Superior temporal gyrus (tissue), 1 donor: ENCODE measurements around the gene SUFU.

Experiments used
- DNase-seq: peaks from one replicate; pipeline ENCODE4 v3.0.0-alpha.2; 2016; ENCODE audit errors: extremely low spot score

The SUFU gene

DNA sequence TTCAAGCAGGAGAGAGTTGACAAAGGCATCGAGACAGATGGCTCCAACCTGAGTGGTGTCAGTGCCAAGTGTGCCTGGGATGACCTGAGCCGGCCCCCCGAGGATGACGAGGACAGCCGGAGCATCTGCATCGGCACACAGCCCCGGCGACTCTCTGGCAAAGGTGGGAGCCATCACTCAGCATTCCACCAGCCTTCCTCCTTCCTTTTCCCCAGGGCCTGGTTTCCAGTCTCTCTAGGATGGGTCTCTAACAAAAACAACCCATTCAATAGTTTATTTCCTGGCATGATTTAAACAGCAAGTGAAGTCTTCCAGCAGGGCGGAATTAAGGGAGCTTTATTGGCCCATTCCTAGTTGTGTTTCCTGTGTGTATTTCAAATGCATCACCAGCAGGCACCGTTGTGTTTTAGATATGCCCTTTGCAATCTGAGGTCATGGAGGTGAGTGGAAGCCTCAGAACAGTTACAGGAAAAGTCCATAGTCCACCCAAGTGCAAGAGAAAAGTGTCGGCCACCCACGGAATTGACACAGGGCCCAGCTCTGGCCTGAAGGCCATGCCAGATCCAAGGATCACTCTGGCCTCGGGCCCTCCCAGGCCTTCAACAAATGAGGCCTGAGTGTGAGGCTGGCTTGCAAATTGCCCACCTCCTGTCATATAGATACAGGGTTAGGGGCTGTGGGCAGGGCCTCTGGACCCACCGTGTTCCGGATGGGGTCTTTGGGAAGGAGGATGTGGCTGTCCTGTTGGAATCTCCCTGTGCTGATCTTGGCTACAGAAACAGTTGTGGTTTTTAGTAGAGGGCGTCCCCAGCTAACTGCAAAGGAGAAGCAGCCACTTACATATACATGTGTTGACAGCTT is 93.6 kb downstream of the SUFU start:
- no peak for DNase-seq

DNA sequence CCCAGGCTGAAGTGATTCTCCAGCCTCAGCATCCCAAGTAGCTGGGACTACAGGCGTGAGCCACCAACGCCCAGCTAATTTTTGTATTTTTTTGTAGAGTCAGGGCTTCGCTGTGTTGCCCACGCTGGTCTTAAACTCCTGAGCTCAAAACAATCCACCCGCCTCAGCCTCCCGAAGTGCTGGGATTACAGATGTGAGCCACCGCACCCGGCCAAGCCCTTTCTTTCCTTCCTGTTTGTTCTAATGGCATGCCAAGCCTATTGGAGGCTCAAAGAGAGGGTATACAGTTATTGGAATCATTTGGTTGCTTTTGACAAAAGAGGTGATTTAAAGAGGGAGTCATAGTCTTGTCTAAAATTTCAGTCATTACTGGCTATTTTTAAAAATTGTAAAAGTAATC is 94.5 kb downstream of the SUFU start:
- DNase-seq: no peak

GRCh38 chr10:102599565-102600327 is 96.0 kb downstream of the SUFU start:
- no peak for DNase-seq

DNA sequence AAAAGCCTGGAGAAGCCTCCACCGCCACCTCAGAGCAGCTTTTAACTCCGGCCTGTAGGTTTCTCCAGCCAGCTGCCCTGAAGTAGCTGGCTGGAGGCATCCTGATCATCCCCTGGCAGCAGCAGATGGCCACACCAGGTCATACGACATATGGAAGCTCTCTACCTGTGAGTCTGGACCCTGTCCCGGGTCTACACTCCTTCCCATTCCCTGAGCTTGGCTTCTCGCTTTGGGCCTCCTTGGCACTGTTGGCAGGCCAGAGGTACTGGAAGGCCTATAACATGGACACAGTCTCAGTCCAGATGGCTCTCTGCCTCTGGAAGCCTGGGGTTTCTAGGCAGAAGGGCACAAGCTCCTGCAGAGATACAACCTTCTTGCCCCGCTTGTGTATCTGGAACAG is 97.0 kb downstream of the SUFU start:
- DNase-seq: no peak

DNA sequence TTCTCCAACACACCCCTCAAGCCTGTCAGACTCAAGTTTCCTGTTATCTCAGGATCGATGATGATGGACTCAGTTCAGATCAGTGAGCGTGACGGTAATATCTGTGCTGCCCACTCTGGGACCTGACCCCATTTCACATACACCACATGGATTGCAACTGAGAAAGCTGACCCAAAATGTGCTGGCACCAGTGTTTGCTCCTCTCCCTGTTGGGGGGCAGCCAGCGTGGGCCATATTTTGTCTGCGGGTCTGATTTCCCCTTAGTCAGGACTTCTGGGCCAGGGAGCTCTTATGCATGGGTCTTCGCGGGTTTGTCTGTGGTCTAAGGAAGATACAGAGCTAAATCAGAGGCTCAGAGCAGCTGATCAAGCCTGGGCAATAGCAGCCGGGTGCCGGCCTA is 97.9 kb downstream of the SUFU start:
- no peak for DNase-seq

DNA sequence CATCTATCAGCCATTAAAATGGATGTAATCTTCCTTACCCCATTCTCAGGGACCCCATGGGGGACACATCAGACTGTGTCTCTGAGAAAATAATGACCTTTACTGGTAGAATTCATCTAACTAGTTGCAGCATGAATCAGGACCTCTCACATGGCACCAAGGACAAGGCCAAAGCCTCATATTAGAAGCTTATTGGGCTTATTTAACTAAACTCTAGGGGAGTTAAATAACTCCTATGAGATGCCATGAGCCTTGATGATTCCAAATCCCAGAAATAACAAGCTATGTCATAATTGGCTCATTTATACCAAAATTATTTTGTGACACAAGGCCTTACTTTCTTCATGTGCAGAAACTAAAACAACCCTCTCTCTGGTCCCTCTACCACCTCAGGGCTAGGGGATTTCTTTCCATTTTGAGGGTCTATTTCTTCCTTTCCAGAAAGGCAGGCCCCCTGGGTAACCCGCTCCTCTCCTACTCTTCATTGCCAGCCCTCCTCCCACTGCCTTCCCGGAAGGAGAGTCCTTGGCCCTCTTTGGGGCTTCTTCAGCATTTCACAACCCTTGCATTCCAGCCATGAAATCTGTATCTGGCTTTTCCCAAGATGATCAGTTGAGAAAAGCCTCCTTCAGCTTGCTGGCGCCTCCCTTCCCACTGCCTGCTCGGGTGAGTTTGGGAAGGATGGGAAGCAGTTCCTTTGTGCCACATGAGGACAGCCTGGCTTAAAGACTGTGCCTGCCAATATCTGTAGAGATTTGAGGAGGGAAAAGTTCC is 98.7 kb downstream of the SUFU start:
- no peak for DNase-seq

DNA sequence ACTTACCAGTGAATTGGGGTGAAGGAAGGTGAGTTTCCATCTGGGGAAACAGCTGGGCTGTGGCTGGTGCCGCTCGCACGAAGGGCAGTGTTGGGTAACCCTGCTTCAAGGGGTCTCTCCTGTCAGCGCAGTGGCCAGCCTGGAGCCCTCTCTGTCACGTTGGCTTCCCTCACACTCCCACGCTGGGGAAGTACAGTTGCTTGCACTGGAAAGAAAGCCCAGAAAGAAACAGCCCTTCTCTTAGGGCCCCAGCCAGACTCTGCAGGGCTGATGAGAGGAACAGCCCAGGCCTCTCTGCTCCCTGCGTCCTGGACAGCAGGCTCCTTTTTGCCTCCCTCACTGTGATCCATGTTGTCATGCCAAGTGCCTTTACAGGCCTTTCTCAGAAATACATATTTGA is 100.2 kb downstream of the SUFU start:
- DNase-seq: no peak

GRCh38 chr10:102604439-102604841 is 100.7 kb downstream of the SUFU start:
- no peak for DNase-seq

GRCh38 chr10:102605712-102606111 is 101.9 kb downstream of the SUFU start:
- DNase-seq: no peak

GRCh38 chr10:102608487-102608886 is 104.7 kb downstream of the SUFU start:
- DNase-seq: no peak

DNA sequence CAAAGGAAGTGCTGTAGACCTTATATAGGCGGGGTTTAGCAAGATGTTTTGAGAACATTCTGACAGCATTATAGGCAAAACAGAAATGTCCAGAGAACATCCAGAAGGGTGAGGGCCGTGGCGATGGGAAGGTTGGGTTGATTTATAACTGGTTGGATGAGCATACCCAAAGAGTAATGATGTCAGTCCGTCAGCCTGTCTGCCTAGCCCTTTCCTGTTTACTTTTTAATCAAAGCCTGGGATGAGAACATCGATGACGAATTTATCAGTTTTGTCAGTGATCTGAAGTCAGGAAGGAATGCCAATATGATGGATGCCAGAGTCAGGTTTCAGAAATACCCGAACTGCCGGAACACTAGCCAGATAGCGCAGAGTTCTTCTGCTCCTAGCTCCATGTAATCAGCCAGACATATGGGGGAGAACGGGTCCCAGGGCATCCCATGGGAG is 106.7 kb downstream of the SUFU start:
- DNase-seq: no peak

DNA sequence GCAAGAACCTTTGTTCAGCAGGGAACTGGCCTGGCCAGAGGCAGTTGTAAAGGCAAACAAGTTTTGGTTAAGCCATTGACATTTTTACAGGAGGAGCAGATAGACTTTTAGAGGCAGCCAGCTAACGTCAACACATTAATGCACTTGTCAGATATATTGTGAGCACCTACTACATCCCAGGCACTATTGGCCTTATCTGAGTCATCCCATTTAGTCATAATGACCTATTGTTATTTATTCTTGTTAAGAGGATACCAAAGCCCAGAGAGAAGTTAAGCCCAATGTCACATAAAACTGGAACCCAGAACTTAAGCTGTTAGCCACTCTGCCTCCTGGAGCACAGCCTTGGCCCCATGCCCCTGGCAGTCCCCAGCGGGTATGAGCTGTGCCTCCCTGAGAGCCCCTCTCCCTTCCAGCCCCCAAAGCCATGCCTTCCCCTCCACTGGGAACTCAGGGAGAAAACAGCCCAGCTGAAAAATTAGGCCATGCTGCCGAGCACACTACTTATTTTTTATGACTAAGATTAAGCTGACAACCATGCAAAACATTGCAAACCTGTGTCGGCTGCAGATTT is 107.8 kb downstream of the SUFU start:
- DNase-seq: no peak

GRCh38 chr10:102612964-102613275 is 109.1 kb downstream of the SUFU start:
- no peak for DNase-seq

DNA sequence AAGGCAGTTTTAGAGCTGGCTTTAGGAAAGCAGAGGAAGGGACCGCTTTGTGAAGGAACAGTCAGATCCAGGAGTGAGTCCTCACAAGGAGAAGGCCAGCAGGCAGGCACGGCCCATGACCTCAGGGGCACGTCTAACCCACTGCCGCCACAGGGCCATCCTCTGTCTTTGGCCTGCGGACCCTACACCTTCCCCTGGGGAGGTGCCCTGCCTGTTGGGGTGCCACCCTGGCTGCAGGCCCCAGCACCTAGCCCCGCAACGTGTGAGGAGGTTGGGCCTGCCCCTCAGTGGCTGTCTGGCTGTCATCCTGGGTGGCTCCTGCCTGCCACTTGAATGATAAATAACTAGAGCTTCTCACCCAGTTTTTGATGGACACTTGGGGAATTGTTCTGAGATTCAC is 109.5 kb downstream of the SUFU start:
- no peak for DNase-seq

DNA sequence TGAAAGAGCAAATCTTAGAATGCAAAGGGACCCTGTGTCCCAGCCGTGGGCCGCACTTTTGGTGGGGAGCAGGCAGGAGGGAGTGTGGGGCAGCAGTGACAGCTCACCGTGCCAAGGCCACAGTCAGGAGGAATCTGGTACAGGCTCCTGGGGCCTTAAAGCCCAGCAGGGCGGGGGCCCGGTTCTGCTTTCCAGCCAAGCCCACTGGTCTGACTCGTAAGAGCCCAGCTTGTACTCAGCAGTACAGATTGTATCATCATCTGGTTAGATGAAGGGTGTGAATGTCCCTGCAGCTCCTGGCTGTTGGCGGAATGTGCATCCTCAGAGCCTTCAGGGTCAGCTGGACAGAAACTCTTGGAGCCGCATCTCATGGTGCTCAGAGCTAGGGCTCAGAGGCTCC is 110.0 kb downstream of the SUFU start:
- no peak for DNase-seq

DNA sequence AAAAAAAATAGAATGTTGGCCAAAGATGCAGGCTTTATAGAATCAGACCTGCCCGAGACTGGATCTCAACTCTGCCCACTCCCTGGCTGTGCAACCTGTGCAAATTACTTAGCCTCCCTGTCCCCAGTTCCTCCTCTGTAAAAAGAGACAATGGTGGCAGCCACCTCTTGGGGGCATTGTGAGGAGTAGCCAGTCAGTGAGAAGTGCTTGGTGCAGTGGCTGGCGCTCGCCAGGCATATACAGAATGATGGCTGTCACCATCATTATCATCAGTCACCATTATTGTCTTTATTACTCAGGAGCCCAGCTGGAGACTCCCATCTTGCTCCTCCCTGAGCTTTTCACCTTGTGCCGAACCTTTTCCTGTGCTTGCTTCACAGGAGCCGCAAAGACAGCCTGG is 111.1 kb downstream of the SUFU start:
- DNase-seq: no peak

- DNase-seq: no peak
These were observed 111.6 kb downstream of the SUFU start for GRCh38 chr10:102615361-102615760.

- no peak for DNase-seq
These were observed 112.4 kb downstream of the SUFU start for GRCh38 chr10:102616066-102616770.

DNA sequence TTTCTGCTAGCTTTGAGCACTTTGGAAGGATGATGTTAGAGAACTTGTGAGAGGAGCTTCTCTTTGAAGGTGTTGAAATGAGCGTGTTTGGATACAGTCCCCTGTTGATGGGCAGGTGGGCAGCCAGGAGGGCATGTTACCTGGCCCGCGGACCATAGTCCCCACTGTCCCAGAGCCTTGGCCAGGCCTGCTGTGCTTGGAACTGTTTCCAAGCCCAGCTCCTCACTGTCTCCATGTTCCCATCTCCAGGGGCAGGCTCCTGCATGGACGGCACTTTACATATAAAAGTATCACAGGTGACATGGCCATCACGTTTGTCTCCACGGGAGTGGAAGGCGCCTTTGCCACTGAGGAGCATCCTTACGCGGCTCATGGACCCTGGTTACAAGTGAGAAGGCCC is 113.3 kb downstream of the SUFU start:
- no peak for DNase-seq

GRCh38 chr10:102617816-102618215 is 114.0 kb downstream of the SUFU start:
- DNase-seq: no peak

GRCh38 chr10:102619281-102619981 is 115.7 kb downstream of the SUFU start:
- DNase-seq: no peak
